GM12878 (cell line): ENCODE measurements around the gene S100A2. TPM values are rescaled to one million over a fixed set of nuclear protein-coding genes. Genes with fewer than 3 reads are reported as not detected.

Experiments
- ATAC-seq: fragments of 200-7000 bp; cut with Tn5 transposase; 3 replicates; pipeline ENCODE4 v1.9.1; 2020; ENCODE audit warnings: mild to moderate bottlenecking, moderate library complexity
- BruUV-seq: library from RNA; stranded (reverse); fragments of 400-500 nt; replicated peaks from 2 replicates; lab custom pipeline; 2021; lab: Mats Ljungman, UMichigan
- CTCF ChIA-PET: fragments of 300-600 bp; sonication (Branson Sonifier 250); formaldehyde crosslinking; extraction: SDS; loops from one replicate; lab custom pipeline; 2021; ENCODE audit warnings: inconsistent platforms; lab: Yijun Ruan, JAX
- POLR2A ChIA-PET: fragments of 350-600 bp; formaldehyde crosslinking; extraction: SDS; loops from one replicate; lab custom pipeline; 2021; ENCODE audit warnings: inconsistent platforms; lab: Charles Lee
- RAD21 ChIA-PET: fragments of 300-600 bp; sonication (Branson Sonifier 250); formaldehyde crosslinking; loops from one replicate; lab custom pipeline; 2023; ENCODE audit warnings: antibody characterized with exemption; ENCODE audit not compliant: unreplicated experiment; lab: Charles Lee
- SMC1A ChIA-PET: fragments of 300-600 bp; sonication (Branson Sonifier 250); formaldehyde crosslinking; loops from one replicate; lab custom pipeline; 2023; ENCODE audit not compliant: unreplicated experiment, uncharacterized antibody; lab: Charles Lee
- DNase-seq: peaks from one replicate; pipeline ENCODE4 v3.0.0-alpha.2; 2011; ENCODE audit warnings: low read depth, low spot score
- FAIRE-seq: peaks from 3 replicates; lab custom pipeline; 2011; peaks lifted over from hg19 to GRCh38; lab: Jason Lieb, UNC
- H2AFZ ChIP-seq: 2 replicates; pipeline ENCODE4 v1.6.0; 2011; ENCODE audit warnings: low read depth, low read length, control low read depth; ENCODE audit not compliant: control insufficient read depth
- H3K27ac ChIP-seq: 2 replicates; pipeline ENCODE4 v1.5.1; 2011; ENCODE audit warnings: control low read depth; ENCODE audit not compliant: control insufficient read depth, insufficient read depth
- H3K27me3 ChIP-seq, 2 experiments: replicated peaks in 1 of 2; 2 replicates each; pipeline versions ENCODE4 v1.6.0 to v1.6.1; 2011; ENCODE audit warnings: low read length in 1 of 2; ENCODE audit not compliant: control insufficient read depth in 2 of 2, insufficient read depth in 2 of 2
- H3K36me3 ChIP-seq, 2 experiments: 2 replicates each; pipeline ENCODE4 v1.5.1; 2011; ENCODE audit warnings: low read length in 1 of 2; ENCODE audit not compliant: control insufficient read depth in 2 of 2, insufficient read depth in 2 of 2
- H3K4me1 ChIP-seq: 2 replicates; pipeline ENCODE4 v1.6.1; 2011; ENCODE audit warnings: mild to moderate bottlenecking, low read length, moderate library complexity, mixed read lengths; ENCODE audit not compliant: control insufficient read depth, insufficient read depth
- H3K4me2 ChIP-seq: 2 replicates; pipeline ENCODE4 v1.6.0; 2011; ENCODE audit warnings: control low read depth; ENCODE audit not compliant: control insufficient read depth, insufficient read depth
- H3K4me3 ChIP-seq: fragments of 200-600 bp; sonication (generic); 2 replicates; pipeline ENCODE4 v1.5.1; 2016
- H3K79me2 ChIP-seq: 2 replicates; pipeline ENCODE4 v1.6.0; 2011; ENCODE audit warnings: low read length; ENCODE audit not compliant: control insufficient read depth, insufficient read depth
- H3K9ac ChIP-seq: 2 replicates; pipeline ENCODE4 v1.8.0; 2011; ENCODE audit warnings: low read length, control low read depth, mixed read lengths; ENCODE audit not compliant: control insufficient read depth, insufficient read depth
- H3K9me3 ChIP-seq: replicated peaks from 3 replicates; pipeline ENCODE4 v1.5.1; 2011; ENCODE audit warnings: mild to moderate bottlenecking, low read length; ENCODE audit not compliant: control insufficient read depth, insufficient read depth
- H4K20me1 ChIP-seq: 2 replicates; pipeline ENCODE4 v1.6.0; 2011; ENCODE audit not compliant: control insufficient read depth, insufficient read depth
- ATF7 ChIP-seq: fragments of 450-650 bp; IDR thresholded peaks from 2 replicates; pipeline ENCODE4 v1.6.1; 2016; ENCODE audit warnings: low read depth, mild to moderate bottlenecking
- CEBPB ChIP-seq, 2 experiments: fragments of 150-350 bp in 1 of 2; IDR thresholded peaks; 2 replicates each; pipeline ENCODE4 v1.6.1; 2012 to 2014; ENCODE audit warnings: low read depth in 2 of 2, low read length in 2 of 2, borderline replicate concordance in 1 of 2, inconsistent platforms in 1 of 2
- CREM ChIP-seq: IDR thresholded peaks from 2 replicates; pipeline ENCODE4 v1.6.1; 2014; ENCODE audit warnings: antibody characterized with exemption, low read depth
- FOXK2 ChIP-seq: fragments of 450-650 bp; IDR thresholded peaks from 2 replicates; pipeline ENCODE4 v1.6.1; 2017; ENCODE audit warnings: mild to moderate bottlenecking, moderate library complexity
- HDAC6 ChIP-seq: fragments of 200-600 bp; sonication (generic); IDR thresholded peaks from one replicate; pipeline ENCODE4 v1.8.0; 2017; ENCODE audit warnings: antibody characterized with exemption; ENCODE audit not compliant: unreplicated experiment
- IKZF1 ChIP-seq: fragments of 450-650 bp; conservative IDR thresholded peaks from 2 replicates; pipeline ENCODE4 v1.6.1; 2017; ENCODE audit warnings: antibody characterized with exemption, mild to moderate bottlenecking
- IRF3 ChIP-seq: fragments of 450-650 bp; IDR thresholded peaks from 2 replicates; pipeline ENCODE4 v1.6.1; 2014; ENCODE audit warnings: mild to moderate bottlenecking
- IRF4 ChIP-seq: IDR thresholded peaks from 2 replicates; pipeline ENCODE4 v1.6.1; 2011; ENCODE audit warnings: low read depth, low read length
- LARP7 ChIP-seq: fragments of 450-650 bp; IDR thresholded peaks from 2 replicates; pipeline ENCODE4 v1.6.1; 2017; ENCODE audit warnings: mild to moderate bottlenecking
- MXI1 ChIP-seq: fragments of 150-350 bp; IDR thresholded peaks from 2 replicates; pipeline ENCODE4 v1.6.1; 2011; ENCODE audit warnings: low read depth, mild to moderate bottlenecking, inconsistent platforms, low read length, improper control_type of control experiment
- NFIC ChIP-seq: IDR thresholded peaks from 2 replicates; pipeline ENCODE4 v1.6.1; 2012; ENCODE audit warnings: low read depth, mild to moderate bottlenecking, inconsistent platforms, low read length, moderate library complexity
- NFYB ChIP-seq: IDR thresholded peaks from 2 replicates; pipeline ENCODE4 v1.6.1; 2011; ENCODE audit warnings: low read depth, mild to moderate bottlenecking, low read length, improper control_type of control experiment, moderate library complexity; ENCODE audit not compliant: insufficient read depth
- PML ChIP-seq: IDR thresholded peaks from 2 replicates; pipeline ENCODE4 v1.6.1; 2012; ENCODE audit warnings: low read length, inconsistent platforms
- POU2F2 ChIP-seq: IDR thresholded peaks from 3 replicates; pipeline ENCODE4 v1.6.1; 2011; ENCODE audit warnings: low read depth, mild to moderate bottlenecking, low read length, borderline replicate concordance
- SP1 ChIP-seq: IDR thresholded peaks from one replicate; pipeline ENCODE4 v1.6.1; 2011; ENCODE audit warnings: low read depth, low read length
- TAF1 ChIP-seq: IDR thresholded peaks from 2 replicates; pipeline ENCODE4 v1.6.1; 2011; ENCODE audit warnings: mild to moderate bottlenecking, low read depth, low read length, borderline replicate concordance
- TARDBP ChIP-seq: IDR thresholded peaks from 2 replicates; pipeline ENCODE4 v1.6.1; 2016; ENCODE audit warnings: borderline replicate concordance
- TBL1XR1 ChIP-seq: IDR thresholded peaks from 2 replicates; pipeline ENCODE4 v1.6.1; 2012; ENCODE audit warnings: low read depth, low read length, improper control_type of control experiment
- WGBS: methylation state at CpG from one replicate; pipeline ENCODE4 v1.1.6; 2016; ENCODE audit warnings: low lambda C conversion rate; ENCODE audit not compliant: insufficient replicate concordance, insufficient coverage; ENCODE audit errors: missing lambda C conversion rate; 5-methylcytosine and 5-hydroxymethylcytosine counted together
- in situ Hi-C: fragments of 300-500 bp; cut with MboI; formaldehyde crosslinking; loops from 9 replicates; pipeline ENCODE4 v1.14.3; 2018; ENCODE audit warnings: mixed read lengths
- intact Hi-C: fragments of 100-400 bp; cut with micrococcal nuclease; formaldehyde crosslinking; loops from one replicate; pipeline ENCODE4 v1.14.2; 2022; ENCODE audit not compliant: unreplicated experiment
- polyA plus RNA-seq, 11 experiments: library from polyadenylated mRNA; depleted of rRNA in 4 of 11; unstranded in 6 of 11; stranded (reverse) in 5 of 11; fragments of >200 nt; fragmentation: Nextera tagmentation in 4 of 11; fragmentation: Illumina TruSeq in 1 of 11; extraction: Ambion mirVana in 4 of 11; extraction: Trizol in 1 of 11; gene quantifications; 1 replicate in 1 of 11; 2 replicates in 10 of 11; pipeline versions ENCODE4 v1.2.1 to v1.2.3, GENCODE V29; 2011 to 2016; ENCODE audit warnings: inconsistent platforms in 2 of 11, missing spikeins in 2 of 11, low read depth in 1 of 11
- total RNA-seq, 4 experiments: library from RNA; depleted of rRNA in 3 of 4; stranded (reverse); fragments of >200 nt in 3 of 4; fragmentation: Illumina TruSeq in 1 of 4; extraction: Trizol in 1 of 4; gene quantifications; 2 replicates each; pipeline versions ENCODE4 v1.2.1 to v1.2.3, GENCODE V29; 2013 to 2021
- TF ChIP-seq, protein P1 (sequence below): IDR thresholded peaks from 2 replicates; pipeline ENCODE4 v1.6.1; 2011; ENCODE audit warnings: borderline replicate concordance, low read depth, mild to moderate bottlenecking, moderate library complexity, mixed read lengths, low read length; ENCODE audit not compliant: insufficient read depth; ENCODE audit errors: extremely low read length
- TF ChIP-seq, protein P2 (sequence below): fragments of 450-650 bp; IDR thresholded peaks from 2 replicates; pipeline ENCODE4 v1.6.1; 2017; ENCODE audit warnings: mild to moderate bottlenecking, low read depth, inconsistent platforms; ENCODE audit not compliant: poor library complexity, severe bottlenecking

S100A2 gene
- total and polyA plus RNA-seq, 10 of the 15 experiments (the other 5 are each of a cell fraction or from before 2014, with no cell fraction given): 0.11 to 1.5 (median 0.59) TPM; not detected in 2

DNA sequence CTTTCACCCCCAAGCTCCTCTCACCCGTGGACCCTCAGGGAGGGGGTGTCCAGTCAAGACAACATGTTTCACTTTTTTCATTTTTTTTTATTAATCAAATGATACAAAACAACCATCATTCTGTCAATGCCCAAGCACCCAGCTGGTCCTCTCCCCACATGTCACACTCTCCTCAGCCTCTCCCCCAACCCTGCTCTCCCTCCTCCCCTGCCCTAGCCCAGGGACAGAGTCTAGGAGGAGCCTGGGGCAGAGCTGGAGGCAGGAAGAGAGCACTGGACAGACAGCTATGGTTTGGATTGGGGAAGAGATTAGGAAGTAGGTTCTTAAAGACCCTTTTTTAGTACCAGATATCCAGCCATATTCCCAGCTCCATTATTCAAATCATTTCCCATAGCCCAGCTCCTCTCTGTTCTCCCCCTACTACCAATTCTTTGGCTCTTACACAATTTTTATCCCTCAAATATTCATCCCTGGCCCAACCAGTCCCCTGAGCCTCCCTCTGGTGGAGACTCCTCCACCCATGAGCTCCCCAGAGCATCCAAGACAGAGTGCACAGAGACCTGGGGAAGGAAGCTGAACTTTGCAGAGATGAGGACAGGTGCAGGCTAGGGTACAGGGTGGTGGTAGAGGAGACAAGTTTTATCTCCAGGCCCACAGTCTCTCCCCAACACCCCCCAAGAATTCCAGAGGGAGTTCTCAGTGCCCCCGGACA lies 48.7 kb upstream of the S100A2 start:
- Histone ChIP-seq H4K20me1 (no peaks in the 10 kb centered on the region), H3K4me3 (no peak overlapping the region), H3K4me1 (peaks cover 14% of the 10 kb centered on the region), H2AFZ (no peak overlapping the region), H3K9ac (no peak overlapping the region), H3K27ac (no peak overlapping the region), H3K27me3 (no peaks in the 10 kb centered on the region), H3K9me3 (no peaks in the 10 kb centered on the region), H3K36me3 (no peaks in the 10 kb centered on the region), H3K4me2 (no peak overlapping the region), H3K79me2 (no peaks in the 10 kb centered on the region)
- in situ Hi-C loops (no loop called here), intact Hi-C loops (no loop called here)
- POLR2A ChIA-PET: interaction anchor here (0.6 to 1.7 kb wide), 5 partner anchors 8 to 75 kb away, joined by 3 to 5 read pairs (median 4); no protein-coding TSS in a partner anchor
- FAIRE-seq: no peak
- 32% methylated on average over 2 of the region's 2 CpGs for WGBS
- no peak for ATAC-seq
- SMC1A ChIA-PET: interaction anchor here (1.0 to 2.1 kb wide), 6 partner anchors 16 to 104 kb away, joined by 3 to 12 read pairs (median 4); partner anchors contain the start of gene CHTOP
- DNase-seq: no peak
- no TSS peak for BruUV-seq
- RAD21 ChIA-PET: interaction anchor here (2.8 to 6.2 kb wide), 2 partner anchors 16 to 43 kb away, joined by 14 to 60 read pairs; no protein-coding TSS in a partner anchor
- CTCF ChIA-PET: interaction anchor here (1.2 to 7.8 kb wide), 7 partner anchors 9 to 119 kb away, joined by 3 to 106 read pairs (median 6); partner anchors contain the start of genes S100A1 and S100A13
- TF ChIP-seq HDAC6 (no peak), ATF7 (no peak), TBL1XR1 (no peak), NFIC (no peak), LARP7 (no peak), CREM (no peak), IKZF1 (no peak), IRF4 (no peak), POU2F2 (no peak), FOXK2 (no peak), MXI1 (no peak), TAF1 (no peak), PML (no peak), IRF3 (no peak), NFYB (no peak), CEBPB (IDR thresholded peaks at IDR 0.05; ENCODE audit: borderline replicate concordance in 1 of 2, low read depth in 2 of 2, low read length in 2 of 2) (no peak), SP1 (no peak), TARDBP (no peak)
- TF ChIP-seq, protein P1, sequence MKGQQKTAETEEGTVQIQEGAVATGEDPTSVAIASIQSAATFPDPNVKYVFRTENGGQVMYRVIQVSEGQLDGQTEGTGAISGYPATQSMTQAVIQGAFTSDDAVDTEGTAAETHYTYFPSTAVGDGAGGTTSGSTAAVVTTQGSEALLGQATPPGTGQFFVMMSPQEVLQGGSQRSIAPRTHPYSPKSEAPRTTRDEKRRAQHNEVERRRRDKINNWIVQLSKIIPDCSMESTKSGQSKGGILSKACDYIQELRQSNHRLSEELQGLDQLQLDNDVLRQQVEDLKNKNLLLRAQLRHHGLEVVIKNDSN: no peak
- TF ChIP-seq, protein P2, sequence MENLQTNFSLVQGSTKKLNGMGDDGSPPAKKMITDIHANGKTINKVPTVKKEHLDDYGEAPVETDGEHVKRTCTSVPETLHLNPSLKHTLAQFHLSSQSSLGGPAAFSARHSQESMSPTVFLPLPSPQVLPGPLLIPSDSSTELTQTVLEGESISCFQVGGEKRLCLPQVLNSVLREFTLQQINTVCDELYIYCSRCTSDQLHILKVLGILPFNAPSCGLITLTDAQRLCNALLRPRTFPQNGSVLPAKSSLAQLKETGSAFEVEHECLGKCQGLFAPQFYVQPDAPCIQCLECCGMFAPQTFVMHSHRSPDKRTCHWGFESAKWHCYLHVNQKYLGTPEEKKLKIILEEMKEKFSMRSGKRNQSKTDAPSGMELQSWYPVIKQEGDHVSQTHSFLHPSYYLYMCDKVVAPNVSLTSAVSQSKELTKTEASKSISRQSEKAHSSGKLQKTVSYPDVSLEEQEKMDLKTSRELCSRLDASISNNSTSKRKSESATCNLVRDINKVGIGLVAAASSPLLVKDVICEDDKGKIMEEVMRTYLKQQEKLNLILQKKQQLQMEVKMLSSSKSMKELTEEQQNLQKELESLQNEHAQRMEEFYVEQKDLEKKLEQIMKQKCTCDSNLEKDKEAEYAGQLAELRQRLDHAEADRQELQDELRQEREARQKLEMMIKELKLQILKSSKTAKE: no peak
- TF ChIP-seq, all 136 proteins: peak for 0
